ENCODE measurements around the gene EBF4.
"Not testable (repeated sequence)": the region's sequence is repeated elsewhere in the genome, so short reads cannot be mapped to it uniquely, and the experiment has no call there.

Gene EBF4

DNA sequence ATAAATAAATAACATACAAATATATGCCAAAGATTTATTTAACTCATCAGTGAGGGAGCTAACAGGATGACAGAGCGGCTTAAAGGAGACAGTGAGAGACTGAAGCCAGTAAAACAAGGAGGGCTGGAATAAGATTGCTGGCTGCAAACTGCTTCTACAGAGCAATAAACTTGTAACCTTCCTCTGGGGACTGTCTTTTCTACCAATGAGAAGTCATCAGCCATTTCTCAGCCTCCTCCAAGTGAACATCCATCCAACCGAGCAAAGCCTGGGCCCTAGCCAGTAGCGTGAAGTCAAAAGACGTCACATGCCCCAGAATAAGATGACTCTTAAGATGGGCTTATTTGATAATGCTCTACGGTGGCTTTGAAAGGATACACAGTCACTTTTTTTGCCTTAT lies 65.4 kb downstream of the EBF4 start:
- DNase-seq: no peak

- no peak for DNase-seq
Measured at GRCh38 chr20:2759143-2759542, 66.6 kb downstream of the EBF4 start.

GRCh38 chr20:2759603-2760296 lies 67.2 kb downstream of the EBF4 start:
- DNase-seq: no peak

DNA sequence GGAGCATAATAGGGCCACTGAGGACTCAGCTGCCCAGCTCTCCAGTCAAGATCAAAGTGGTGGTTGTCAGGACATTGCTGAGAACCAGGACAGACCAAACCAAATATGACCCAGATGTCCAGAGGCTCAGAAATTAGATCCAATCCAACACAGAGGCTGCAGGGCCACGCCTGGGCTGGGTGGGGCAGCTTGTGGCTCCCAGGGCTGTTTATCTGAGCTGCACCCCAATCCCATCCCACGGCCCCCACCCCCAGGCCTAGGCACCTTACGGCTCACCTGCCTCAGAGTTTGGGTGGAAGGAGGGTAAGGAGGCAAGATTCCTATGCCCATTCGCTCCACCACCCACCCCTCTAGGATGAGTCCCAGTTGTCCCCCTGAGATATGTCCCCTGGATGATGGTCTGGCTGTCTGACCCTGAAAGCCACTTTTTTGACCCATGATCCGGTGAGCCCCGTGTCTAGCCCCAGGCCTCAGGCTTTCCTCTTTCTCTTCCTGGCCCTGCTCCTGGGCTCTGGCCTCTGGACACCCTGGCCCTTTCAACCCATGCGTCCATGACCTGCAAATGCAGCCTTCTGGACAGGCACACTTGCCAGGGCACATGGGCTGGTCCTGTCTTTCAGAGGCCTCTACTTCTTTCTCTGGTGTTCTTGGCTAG lies 67.8 kb downstream of the EBF4 start:
- DNase-seq: no peak

DNA sequence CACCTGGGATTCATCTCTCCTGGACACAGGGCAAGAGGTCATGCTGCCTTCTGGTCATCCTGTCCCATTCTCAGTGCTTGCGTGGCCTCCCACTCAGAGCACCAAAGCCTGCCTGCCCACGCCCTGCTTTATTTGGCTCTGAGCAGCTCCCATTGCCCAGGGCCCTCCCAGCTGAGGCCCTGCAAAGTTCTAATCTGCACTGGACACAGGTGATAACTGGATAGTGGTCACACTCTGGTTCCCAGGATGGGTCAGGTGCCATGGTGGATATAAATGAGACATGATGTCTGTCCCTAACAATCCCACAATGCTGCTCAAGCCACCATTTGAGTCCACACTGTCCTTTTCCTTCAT lies 68.3 kb downstream of the EBF4 start:
- DNase-seq: no peak

GRCh38 chr20:2761885-2762284 lies 69.3 kb downstream of the EBF4 start:
- DNase-seq: no peak

GRCh38 chr20:2762578-2763131 lies 70.1 kb downstream of the EBF4 start:
- no peak for DNase-seq

GRCh38 chr20:2763186-2763585 lies 70.6 kb downstream of the EBF4 start:
- DNase-seq: no peak

DNA sequence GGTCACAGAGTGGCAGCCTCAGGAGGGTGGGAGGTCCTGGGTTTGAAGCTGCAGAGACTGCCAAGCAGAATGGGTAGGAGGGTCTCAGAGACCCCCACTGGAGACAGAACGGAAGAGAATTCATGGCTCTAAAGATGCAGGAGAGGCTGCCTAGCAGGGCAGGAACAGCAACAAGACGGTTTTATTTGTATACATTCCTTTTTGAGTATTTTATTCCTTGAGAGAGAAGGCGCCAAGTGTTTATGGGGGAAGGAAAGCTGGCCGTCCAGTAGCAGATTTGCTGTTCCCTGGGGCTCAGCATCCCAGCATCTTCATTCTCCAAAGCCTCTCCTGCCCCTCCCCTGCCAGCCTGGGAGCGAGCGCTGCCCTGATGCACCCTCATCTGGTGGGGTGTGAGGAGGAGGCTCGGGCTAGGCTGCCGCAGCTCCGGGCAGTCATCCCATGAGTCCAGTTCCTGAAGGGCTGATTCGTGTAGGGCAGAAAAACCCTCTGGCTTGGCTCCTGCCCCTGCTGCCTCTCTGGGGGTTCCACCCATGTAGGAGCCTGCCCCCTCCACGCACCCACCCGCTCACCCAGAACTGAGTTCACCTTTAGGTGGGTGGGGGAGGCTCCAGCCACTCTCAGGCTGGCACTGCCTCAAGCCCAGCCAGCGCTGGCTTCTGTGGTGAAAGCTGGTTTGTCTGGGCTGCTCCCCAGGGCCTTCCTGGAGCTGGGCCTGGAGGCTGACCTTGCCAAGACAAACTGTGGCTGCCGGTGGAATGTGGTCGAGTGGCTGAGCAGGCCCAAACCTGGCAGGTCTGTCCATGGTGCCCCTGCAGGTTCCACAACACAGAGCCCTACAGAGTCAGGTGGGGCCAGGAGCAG lies 75.4 kb downstream of the EBF4 start:
- peak in 2 of 14 donors; percentile 7 to 9 for DNase-seq

- no peak for DNase-seq
Measured at GRCh38 chr20:2768632-2769015, 76.0 kb downstream of the EBF4 start.

- not testable (repeated sequence) for DNase-seq
Measured at GRCh38 chr20:2770091-2770490, 77.5 kb downstream of the EBF4 start.

GRCh38 chr20:2771631-2772080 lies 79.1 kb downstream of the EBF4 start:
- DNase-seq: no peak

DNA sequence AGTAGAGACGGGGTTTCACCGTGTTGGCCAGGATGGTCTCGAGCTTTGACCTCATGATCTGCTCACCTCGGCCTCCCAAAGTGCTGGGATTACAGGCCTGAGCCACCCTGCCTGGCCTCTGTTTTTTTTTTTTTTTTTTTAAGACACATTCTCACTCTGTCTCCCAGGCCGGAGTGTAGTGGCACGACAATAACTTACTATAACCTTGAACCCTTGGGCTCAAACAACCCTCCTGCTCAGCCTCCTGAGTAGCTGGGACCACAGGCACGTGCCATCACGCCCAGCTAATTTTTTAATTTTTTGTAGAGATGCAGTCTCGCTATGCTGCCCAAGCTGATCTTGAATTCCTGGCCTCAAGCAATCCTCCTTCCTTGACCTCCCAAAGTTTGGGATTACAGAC lies 81.2 kb downstream of the EBF4 start:
- no peak for DNase-seq

DNA sequence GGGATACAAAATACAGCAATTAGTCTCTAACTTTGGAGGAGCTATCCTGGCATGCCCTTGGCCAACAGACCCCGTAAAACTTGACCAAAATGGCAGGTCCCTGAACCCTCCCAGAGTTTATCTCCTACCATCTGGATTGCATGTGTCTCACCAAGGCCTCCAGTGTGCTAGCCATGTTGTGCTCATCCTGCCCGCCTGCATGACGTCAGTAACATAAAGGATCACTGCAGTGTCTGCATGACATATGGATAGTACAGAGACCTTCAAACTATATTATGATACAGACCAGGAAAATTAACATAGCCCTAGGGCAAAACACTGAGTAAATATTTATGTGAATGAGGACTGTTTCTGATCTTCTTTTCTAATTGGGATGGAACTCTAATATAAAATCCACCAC lies 82.6 kb downstream of the EBF4 start:
- no peak for DNase-seq

DNA sequence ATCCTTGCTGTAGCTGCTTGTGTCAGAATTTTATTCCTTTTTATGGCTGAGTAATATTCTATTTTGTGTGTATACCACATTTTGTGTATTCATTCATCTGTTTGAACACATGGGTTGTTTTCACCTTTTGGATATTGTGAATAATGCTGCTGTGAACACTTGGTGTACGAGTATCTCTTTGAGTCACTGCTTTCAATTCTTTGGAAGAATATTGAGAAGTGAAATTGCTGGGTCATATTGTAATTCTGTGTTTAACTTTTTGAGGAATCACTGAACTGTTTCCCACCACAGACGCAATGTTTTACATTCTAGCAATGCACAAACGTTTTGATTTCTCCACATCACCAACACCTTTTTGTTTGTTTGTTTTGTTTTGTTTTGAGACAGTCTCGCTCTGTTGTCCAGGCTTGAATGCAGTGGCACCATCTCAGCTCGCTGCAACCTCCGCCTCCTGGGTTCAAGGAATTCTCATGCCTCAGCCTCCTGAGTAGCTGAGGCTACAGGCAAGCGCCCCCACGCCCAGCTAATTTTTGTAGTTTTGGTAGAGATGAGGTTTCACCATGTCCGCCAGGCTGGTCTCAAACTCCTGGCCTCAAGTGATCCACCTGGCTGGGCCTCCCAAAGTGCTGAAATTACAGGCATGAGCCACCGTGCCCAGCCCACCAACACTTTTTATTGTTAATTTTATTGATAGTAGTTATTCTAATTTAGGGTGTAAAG lies 86.2 kb downstream of the EBF4 start:
- DNase-seq: no peak

DNA sequence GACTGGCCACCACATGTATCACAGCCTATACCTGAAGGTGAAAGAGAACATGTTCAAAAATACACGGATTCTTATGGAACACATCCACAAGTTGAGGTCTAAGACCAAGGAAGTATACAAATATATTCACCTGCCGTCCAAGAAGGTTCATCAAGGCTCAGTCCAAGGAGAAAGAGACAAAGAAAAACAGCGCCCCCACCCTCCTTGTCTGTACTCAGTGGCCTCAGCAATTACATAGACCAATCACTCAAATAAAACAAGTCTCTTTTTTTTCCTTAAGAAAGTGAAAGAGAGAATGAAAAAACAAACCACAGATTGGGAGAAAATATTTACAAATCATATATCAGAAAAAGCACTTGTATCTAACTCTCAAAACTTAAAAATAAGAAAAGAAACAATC lies 88.4 kb downstream of the EBF4 start:
- DNase-seq: no peak

- DNase-seq: no peak
Measured at GRCh38 chr20:2783908-2784566, 91.5 kb downstream of the EBF4 start.

DNA sequence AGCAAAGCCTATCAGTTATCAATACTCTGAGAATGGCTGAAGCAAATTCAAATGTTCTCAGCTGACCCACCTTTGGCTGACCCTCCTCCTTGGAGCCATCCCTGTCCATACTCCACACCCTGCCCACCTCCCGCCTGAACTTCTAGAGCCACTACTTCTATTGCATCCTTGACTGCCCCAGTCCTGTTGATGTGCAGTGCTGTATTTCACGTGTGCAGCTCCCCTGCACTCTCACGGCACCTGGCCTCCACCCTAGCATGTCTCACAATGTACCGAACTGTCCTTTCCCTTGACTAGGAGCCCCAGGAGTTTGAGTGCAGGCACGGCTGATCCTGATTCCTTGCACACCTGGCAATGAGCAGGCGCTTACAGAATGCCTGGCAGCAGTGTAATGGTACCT lies 100.9 kb downstream of the EBF4 start:
- no peak for DNase-seq

GRCh38 chr20:2794202-2794748 lies 101.7 kb downstream of the EBF4 start:
- no peak for DNase-seq

DNA sequence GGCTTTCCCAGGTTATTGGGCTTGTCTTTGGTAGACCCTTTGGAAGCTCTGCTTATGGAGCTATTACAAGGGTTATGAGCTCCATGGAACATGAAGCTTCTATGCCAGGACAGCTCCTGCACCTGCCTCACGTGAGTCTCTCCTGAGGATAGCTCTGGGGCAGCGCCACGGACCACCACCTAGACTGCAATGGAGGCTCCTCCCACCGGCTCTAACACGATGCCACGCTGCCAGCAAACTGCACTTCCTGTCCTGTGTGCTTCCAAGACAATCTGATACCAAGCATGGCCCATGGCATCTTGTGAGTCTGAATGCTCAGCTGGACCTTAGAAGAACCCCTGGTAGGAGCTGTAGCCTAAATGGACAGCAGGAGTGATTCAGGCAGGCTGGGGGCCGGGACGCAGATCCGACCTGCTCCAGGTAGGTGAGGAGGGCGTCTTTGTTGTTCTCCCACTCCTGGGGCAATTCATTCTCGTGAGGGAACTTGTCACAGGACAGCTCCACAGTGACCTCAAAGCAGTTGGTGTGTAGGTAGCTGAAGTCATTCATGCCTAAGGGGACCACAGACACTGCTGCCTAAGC lies 102.4 kb downstream of the EBF4 start:
- no peak for DNase-seq

DNA sequence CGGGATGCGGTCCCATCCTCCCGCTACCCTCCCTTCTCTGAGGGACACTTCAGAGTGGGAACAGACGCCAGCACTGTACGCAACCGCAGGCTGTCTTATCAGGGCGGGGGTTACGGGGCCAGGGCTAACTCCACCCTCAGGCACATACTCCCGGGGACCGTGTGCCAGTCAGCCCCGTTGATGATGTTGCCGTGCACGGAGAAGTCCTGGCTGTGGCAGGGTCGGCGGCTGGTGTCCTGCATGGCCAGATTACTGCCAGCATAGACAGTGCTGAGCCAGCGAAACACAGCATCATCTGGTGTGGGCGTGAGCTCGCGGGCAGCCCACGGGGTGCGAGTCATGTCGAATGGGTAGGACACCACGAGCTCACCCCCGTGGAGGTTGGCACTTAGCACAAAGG lies 102.9 kb downstream of the EBF4 start:
- DNase-seq: no peak
